ENCODE results near the gene COLEC12.

Gene COLEC12

GRCh38 chr18:378079-378478 lies 122.4 kb downstream of the COLEC12 start:
- no peak for DNase-seq (ENCODE audit: extremely low read depth, low read depth)
- no peak for TF ChIP-seq CTCF (IDR thresholded peaks at IDR 0.05; ENCODE audit: low read depth, low read length, missing control alignments)
- H3K4me3 ChIP-seq (replicated peaks; ENCODE audit: low read depth, low read length), result no peak overlapping the region

DNA sequence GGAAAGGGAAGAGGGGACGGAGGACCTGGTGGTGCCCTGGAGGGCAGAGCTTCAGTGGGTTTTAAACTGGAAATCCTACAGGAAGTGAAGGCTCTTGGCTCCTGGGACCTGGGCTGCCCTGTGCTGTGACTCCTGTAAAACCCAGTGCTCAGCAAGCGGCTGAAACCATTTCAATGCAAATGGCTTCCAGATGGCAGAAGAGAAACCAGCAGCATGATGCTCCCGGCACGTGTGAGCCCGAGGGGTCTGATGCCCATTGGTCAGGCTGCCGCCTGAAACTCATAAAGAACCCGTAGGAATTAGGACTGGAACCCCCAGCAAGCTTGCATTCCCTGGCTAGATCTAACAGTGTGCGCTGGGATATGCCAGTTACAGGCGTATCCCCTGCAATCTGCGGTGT lies 123.4 kb downstream of the COLEC12 start:
- no peak for TF ChIP-seq CTCF (IDR thresholded peaks at IDR 0.05; ENCODE audit: low read depth, low read length, missing control alignments)
- DNase-seq (ENCODE audit: extremely low read depth, low read depth), result peak; percentile 72
- H3K4me3 ChIP-seq (replicated peaks; ENCODE audit: low read depth, low read length), result no peak overlapping the region

- no peak for TF ChIP-seq CTCF (IDR thresholded peaks at IDR 0.05; ENCODE audit: low read depth, low read length, missing control alignments)
- no peak for DNase-seq (ENCODE audit: extremely low read depth, low read depth)
- H3K4me3 ChIP-seq (replicated peaks; ENCODE audit: low read depth, low read length), result no peak overlapping the region
These were observed 124.2 kb downstream of the COLEC12 start for GRCh38 chr18:376311-376710.

- no peak for TF ChIP-seq CTCF (IDR thresholded peaks at IDR 0.05; ENCODE audit: low read depth, low read length, missing control alignments)
- DNase-seq (ENCODE audit: extremely low read depth, low read depth), result no peak
- H3K4me3 ChIP-seq (replicated peaks; ENCODE audit: low read depth, low read length), result no peak overlapping the region
These were observed 125.8 kb downstream of the COLEC12 start for GRCh38 chr18:374721-375168.

GRCh38 chr18:373780-374179 lies 126.7 kb downstream of the COLEC12 start:
- no peak for TF ChIP-seq CTCF (IDR thresholded peaks at IDR 0.05; ENCODE audit: low read depth, low read length, missing control alignments)
- no peak for DNase-seq (ENCODE audit: extremely low read depth, low read depth)
- no peak overlapping the region for H3K4me3 ChIP-seq (replicated peaks; ENCODE audit: low read depth, low read length)

DNA sequence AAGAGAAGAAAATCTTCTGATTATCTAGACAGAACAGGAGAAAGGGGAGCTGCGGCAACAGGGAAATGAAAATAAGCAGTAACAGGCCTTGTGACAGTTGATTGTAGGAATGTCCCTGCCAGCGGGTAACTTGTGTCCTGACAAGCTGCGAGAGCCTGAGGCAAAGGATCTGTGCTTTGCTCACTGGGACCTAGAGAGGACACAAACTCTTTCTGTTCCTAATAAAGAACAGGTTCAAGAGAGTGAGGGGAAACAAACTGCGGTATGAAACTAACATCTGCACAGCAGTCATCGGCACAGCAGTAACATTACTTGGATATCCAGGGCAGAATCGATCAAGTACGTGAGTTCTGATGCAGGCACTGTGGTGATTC lies 128.9 kb downstream of the COLEC12 start:
- TF ChIP-seq CTCF (IDR thresholded peaks at IDR 0.05; ENCODE audit: low read depth, low read length, missing control alignments), result no peak
- DNase-seq (ENCODE audit: extremely low read depth, low read depth), result no peak
- no peak overlapping the region for H3K4me3 ChIP-seq (replicated peaks; ENCODE audit: low read depth, low read length)

Measured in HFF-Myc (cell line).